Glomerular visceral epithelial cell (primary cell): Measurements from ENCODE around the gene CTU2.

Experiments
- DNase-seq: peaks from one replicate; pipeline ENCODE4 v3.0.0-alpha.2; 2016; ENCODE audit errors: extremely low spot score

Gene CTU2

DNA sequence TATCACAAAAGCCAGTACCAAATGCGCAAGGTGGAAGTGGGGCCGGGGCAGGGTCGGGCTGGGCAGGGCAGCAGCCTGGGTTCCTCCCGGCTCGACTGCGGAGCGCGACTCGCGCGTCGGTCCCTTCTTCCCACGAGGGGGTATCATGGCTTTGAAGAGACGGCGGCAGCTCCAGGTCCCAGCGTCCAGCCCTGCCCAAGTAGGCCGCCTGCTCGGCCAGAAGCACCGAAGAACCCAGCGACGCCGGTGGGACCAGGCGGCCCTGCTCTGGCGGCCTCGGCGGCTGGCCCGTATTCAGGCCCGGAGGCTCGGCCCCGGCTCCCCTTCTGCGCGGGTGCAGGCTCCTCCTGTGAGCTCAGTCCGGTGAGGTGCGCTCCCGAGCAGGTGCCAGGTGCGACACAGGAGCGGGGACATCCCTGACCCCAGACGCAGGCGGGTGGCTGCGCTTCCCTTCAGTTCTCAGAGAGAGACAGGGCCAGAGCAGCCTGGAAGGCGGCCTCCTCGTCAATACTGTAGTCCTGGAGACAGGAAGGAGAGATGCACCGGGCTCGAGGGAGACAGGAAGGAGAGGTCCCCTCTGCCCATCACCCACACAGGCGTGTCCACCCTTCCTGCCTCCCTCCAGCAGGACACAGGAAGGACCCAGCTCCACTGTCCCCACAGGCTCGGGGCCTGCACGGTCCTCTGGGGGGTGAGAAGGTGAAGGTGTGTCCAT, 9.0 kb upstream of the CTU2 start:
- no peak for DNase-seq

- no peak for DNase-seq
Measured at GRCh38 chr16:88697831-88698615, 8.3 kb upstream of the CTU2 start.

DNA sequence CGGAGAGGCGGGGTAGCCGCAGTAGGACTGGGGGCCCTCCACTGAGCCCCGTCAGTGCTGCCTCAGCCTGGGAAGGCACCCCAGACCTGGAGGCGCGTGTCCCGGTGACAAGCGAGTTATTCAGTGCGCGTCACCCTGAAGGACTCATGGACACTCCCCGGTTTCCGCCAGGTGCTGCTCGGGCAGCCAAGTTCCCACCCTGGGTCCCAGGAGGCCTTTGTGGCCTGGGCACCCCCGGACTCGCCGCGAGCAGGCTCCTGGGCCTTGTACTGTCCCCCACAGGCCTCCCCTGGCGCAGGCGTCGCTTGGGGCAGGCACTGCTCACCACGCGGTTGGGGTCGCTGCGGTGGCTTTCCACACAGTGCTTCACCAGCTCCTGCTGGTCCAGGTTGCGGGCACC, 7.7 kb upstream of the CTU2 start:
- no peak for DNase-seq

- DNase-seq: no peak
Measured at GRCh38 chr16:88699180-88699579, 7.1 kb upstream of the CTU2 start.

DNA sequence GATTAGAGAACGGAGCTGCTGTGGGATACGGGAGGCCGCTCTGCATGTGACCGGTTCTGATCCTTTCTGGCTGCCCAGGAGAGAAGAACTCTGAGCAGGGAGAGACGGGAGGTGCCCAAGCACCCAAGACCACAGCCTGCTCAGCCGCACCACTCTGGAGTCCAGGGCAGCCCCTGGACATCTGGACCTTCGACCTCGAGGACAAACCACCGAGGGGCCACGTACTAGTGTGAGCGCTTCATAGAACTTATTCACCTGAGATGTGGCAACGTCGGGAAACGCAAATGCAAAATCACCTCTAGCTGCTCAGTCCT, 6.0 kb upstream of the CTU2 start:
- DNase-seq: no peak

DNA sequence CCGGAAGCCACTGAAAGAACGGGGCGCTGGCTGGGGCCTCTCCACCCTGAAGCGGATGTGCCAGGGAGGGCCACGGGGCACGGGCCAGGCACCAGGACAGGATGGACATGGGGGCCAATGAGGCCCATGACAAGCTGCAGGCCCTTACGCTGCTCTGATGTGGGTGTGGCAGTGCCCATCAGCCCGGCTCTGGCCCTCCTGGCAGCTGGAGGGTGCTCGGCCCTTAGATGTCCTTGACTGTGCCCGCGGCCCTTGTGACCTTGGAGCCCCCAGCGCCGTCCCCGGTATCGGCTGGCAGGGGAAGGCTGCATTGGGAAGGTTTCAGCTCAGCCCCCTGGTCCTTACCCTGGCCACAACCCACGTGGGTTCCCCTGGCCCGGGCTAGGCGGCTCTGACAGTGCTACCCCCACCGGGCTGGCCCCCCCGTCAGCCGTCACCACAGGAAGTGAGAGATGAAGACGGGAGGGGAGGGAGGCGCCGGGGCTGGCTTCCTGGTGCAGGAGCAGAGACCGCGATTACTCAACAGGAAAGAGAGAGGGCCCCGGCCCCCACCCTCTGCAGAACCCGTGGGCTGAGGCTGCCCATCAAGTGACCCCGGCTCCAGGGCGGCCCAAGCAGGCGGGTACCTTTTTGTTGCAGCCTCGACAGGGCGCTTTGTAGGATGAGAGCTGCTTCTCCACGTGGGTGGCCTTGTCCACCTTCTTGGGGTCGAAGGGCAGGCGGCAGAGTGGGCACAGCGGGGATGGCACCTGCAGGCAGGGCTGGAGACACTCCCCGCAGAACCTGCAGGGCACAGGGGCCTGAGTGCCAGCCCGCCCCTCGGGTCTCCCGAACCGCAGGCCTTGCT, 5.4 kb upstream of the CTU2 start:
- peak; percentile 85 for DNase-seq

DNA sequence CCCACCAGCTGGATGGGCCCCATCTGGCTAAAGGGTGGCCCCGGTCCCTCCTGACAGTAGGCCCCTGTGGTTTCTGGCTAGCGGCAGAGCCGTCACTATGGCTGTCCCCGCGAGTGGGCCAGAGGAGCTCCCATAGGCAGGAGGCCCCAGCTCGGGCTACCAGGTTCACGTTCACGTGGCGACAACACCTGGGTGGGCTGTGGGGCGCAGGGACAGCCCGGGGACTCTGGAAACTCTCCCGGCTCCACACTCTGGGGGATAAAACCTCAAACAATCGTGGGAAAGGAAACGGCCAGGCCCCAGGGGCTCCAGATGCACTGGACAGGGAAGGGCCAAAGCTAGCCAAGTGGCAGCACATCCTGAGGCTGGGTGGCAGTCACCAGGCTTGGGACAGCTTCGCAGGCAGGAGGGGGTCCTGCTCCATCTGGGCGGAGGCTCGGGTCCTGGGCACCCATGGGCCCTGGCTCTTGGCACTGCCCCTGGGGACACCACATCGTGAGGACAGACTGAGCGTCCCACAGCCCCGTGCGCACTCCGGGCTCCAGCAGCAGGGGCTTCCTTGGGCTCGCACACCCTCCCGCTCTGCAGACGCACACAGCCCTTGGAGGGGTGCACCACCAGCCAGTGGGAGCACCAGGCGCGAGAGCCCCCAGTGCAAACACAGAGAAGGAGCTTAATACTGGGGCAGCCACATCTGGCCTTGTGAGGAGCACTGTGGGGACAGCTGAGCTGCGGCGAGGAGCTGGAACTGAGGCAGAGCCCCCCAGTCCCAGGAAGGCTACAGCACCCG, 4.5 kb upstream of the CTU2 start:
- no peak for DNase-seq

- DNase-seq: no peak
Measured at GRCh38 chr16:88702371-88703210, 3.7 kb upstream of the CTU2 start.

DNA sequence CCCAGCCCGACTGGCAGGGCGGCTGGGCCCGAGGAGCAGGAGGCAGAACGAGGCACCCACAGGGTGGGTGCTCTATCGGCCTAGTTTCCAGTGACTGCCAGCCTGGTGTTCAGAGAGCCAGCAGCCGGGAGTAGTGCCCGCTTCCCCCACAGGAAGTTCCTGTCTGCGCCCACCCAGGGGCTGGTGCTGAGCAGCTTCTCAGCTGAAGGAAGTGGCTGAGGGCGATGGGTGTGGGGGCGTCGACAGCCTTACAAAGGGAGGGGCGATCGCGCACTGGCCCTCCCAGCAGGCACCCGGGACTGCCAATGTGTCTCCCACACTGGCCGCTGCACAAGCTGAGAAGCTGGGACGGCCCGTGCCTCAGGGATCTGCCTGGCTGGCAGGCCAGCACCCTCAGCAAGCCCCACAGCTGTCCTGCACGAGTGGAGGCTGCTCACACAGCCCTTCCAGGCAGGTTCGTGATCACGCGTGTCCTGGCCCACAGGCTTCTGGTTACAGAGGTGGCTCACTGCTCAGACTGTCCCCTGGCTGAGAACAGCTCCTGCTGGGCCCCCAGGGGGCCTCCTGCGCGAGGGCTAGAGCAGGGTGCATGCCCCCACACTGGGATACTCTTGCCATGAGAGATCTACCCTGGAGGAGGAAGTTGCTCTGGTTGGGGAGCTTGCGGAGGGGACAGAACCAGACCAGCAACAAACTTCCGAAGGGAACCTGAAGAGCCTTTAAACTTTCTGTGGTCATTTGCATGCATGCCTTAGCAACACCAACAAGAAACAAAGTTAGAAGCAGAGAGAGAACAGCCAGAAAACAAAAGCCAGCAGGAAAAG, 2.6 kb upstream of the CTU2 start:
- DNase-seq: no peak

GRCh38 chr16:88705076-88705684, 1.1 kb upstream of the CTU2 start:
- no peak for DNase-seq

DNA sequence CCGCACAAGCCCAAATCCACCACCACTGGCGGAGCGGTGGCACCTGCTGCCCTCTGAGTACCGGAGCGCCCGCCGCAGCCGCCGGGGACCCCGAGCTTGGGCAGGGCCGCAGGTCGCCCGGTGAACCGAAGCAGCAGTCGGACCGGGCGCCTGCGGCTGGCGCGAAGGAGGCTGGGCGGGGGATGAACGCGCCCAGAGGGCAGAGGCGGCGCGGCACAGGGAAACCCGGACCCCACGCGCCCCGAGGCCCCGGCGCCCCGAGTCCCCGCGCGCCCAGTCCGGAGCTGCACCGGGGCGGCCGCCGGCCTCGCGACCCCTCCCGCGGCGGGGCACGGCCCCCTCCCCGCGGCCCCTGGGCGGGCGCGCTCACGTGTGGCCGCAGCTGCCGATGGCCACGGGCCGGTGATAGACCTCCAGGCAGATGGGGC, 488 bp upstream of the CTU2 start:
- DNase-seq: no peak

GRCh38 chr16:88706965-88707826, 893 bp downstream of the CTU2 start:
- no peak for DNase-seq

GRCh38 chr16:88710556-88710955, 4.3 kb downstream of the CTU2 start:
- DNase-seq: no peak

GRCh38 chr16:88711750-88712340, 5.5 kb downstream of the CTU2 start:
- DNase-seq: no peak

- no peak for DNase-seq
Measured at GRCh38 chr16:88712362-88712979, 6.2 kb downstream of the CTU2 start.

- no peak for DNase-seq
Measured at GRCh38 chr16:88713054-88713453, 6.8 kb downstream of the CTU2 start.

DNA sequence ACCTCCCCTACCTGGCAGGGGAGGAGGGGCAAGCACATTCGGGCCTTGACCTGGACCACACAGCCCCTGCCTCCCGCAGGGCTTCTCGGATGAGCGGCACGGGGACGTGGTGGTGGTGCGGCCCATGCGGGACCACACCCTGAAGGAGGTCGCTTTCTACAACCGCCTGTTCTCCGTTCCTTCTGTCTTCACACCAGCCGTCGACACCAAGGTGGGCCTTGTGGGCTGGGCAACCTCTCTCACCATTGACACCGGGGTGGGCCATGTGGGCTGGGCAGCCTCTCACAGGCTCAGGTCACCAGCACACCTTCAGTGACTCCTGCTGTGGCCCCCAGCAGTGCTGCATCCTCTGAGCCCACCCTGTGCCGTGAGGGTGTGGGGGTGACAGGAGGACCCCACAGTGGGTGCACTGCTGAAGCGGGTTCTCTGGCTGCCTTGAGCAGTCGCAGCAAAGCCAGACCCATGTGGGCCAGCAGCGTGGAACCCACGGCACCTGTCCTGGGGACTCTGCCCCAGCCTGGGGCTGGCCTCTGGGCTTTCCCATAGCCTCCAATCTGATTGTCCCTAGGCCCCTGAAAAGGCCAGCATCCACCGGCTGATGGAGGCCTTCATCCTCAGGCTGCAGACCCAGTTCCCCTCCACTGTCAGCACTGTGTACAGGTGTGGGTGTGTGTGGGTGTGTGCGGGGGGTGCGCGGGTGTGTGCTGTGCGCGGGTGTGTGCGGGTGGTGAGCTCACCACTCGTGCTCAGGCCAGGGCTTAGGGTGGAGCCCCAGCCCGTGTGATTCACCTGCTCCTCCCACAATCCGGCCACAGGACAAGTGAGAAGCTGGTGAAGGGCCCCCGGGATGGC, 7.5 kb downstream of the CTU2 start:
- DNase-seq: peak; percentile 44
